HEK293T (cell line): ENCODE data around the gene PAIP2.

Source experiments
- CTCF ChIA-PET: fragments of 350-600 bp; formaldehyde crosslinking; extraction: SDS; loops from one replicate; lab custom pipeline; 2021; ENCODE audit warnings: antibody characterized with exemption, inconsistent platforms; lab: Yijun Ruan, JAX
- POLR2A ChIA-PET: fragments of 350-600 bp; formaldehyde crosslinking; extraction: SDS; loops from one replicate; lab custom pipeline; 2020; ENCODE audit warnings: antibody characterized with exemption, inconsistent platforms; lab: Yijun Ruan, JAX
- DNase-seq: peaks from one replicate; pipeline ENCODE4 v3.0.0; 2012; ENCODE audit warnings: mixed read lengths; ENCODE audit errors: extremely low spot score
- ARNT ChIP-seq: fragments of 450-650 bp; IDR thresholded peaks from 2 replicates; pipeline ENCODE4 v1.6.1; 2017; ENCODE audit warnings: mild to moderate bottlenecking
- BHLHE40 ChIP-seq: fragments of 450-650 bp; IDR thresholded peaks from 2 replicates; pipeline ENCODE4 v1.6.1; 2016; ENCODE audit warnings: mild to moderate bottlenecking, moderate library complexity, borderline replicate concordance
- CTBP1 ChIP-seq: fragments of 450-650 bp; IDR thresholded peaks from 2 replicates; pipeline ENCODE4 v1.6.1; 2016; ENCODE audit warnings: borderline replicate concordance
- ELF4 ChIP-seq: fragments of 450-650 bp; IDR thresholded peaks from 2 replicates; pipeline ENCODE4 v1.6.1; 2017; ENCODE audit warnings: antibody characterized with exemption
- FOXA1 ChIP-seq: fragments of 450-650 bp; IDR thresholded peaks from 2 replicates; pipeline ENCODE4 v1.6.1; 2016; ENCODE audit warnings: mild to moderate bottlenecking
- FOXK2 ChIP-seq: fragments of 450-650 bp; IDR thresholded peaks from 2 replicates; pipeline ENCODE4 v1.6.1; 2016; ENCODE audit warnings: mild to moderate bottlenecking
- FOXM1 ChIP-seq: fragments of 450-650 bp; IDR thresholded peaks from 2 replicates; pipeline ENCODE4 v1.6.1; 2017; ENCODE audit warnings: mild to moderate bottlenecking, borderline replicate concordance
- HDGF ChIP-seq: fragments of 450-650 bp; IDR thresholded peaks from 2 replicates; pipeline ENCODE4 v1.6.1; 2017; ENCODE audit warnings: antibody characterized with exemption, borderline replicate concordance
- L3MBTL2 ChIP-seq: fragments of 450-650 bp; conservative IDR thresholded peaks from 2 replicates; pipeline ENCODE4 v1.6.1; 2016; ENCODE audit warnings: mild to moderate bottlenecking
- LEF1 ChIP-seq: fragments of 450-650 bp; IDR thresholded peaks from 2 replicates; pipeline ENCODE4 v1.6.1; 2017; ENCODE audit warnings: mild to moderate bottlenecking, borderline replicate concordance
- NFRKB ChIP-seq: fragments of 450-650 bp; IDR thresholded peaks from 2 replicates; pipeline ENCODE4 v1.6.1; 2016; ENCODE audit warnings: mild to moderate bottlenecking, moderate library complexity
- SP1 ChIP-seq: fragments of 450-650 bp; IDR thresholded peaks from 2 replicates; pipeline ENCODE4 v1.6.1; 2017
- SUZ12 ChIP-seq: fragments of 450-650 bp; IDR thresholded peaks from 2 replicates; pipeline ENCODE4 v1.6.1; 2016; ENCODE audit warnings: mild to moderate bottlenecking
- TARDBP ChIP-seq: fragments of 450-650 bp; IDR thresholded peaks from 2 replicates; pipeline ENCODE4 v1.6.1; 2016
- ZNF384 ChIP-seq: fragments of 450-650 bp; IDR thresholded peaks from 2 replicates; pipeline ENCODE4 v1.6.1; 2016
- TF ChIP-seq, protein P1 (sequence below): fragments of 450-650 bp; IDR thresholded peaks from 2 replicates; pipeline ENCODE4 v1.6.1; 2016

PAIP2 gene

DNA sequence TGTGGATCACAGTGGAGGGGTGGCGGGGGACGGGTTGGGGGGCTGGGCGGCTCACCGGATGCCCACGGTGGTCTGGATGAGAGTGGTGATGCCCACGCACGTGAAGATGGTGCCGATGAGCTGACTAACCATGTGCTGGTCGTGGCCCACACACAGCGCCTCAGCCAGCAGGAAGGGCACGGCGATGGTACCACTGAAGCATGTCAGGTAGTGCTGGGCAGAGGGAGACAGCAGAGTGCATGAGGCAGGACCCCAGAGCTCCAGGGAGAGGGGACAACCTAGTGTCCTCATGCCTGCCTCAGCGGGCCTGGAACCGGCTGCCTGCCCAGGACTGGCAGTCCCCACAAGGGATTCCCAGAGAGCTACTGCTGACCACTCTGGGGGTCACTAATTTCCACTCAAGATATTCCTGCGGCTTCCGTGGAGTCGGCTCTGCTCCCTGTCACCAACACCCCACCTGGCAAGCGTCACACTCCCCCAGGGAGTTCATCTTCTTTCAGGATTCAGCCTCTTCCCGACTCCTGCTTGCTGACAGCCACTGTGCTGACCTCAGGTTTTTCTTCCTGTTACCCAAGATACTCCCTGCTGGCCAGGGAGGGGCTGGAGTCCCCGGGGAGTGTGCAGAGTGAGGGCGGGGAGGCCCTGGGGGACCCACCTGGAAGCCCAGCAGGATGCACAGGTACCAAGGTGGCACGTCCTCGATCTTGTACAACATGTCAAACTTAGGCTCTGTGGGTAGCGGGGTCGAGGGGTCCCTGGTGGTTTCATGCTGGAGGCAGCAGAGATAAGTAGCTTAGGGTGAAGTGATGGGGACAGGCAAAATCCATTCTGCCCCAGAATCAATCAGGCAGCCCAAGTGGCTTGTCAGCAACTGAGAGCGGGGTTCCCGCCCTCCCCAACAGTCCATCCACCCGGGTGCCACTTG, 40.4 kb downstream of the PAIP2 start:
- POLR2A ChIA-PET: interaction anchor here (0.6 to 1.6 kb wide), 3 partner anchors 40 to 766 kb away, joined by 3 to 6 read pairs (median 3); partner anchors contain the start of genes DNAJC18 and PAIP2
- TF ChIP-seq TARDBP (no peak), FOXK2 (no peak), CTBP1 (no peak), ELF4 (no peak), FOXM1 (no peak), ARNT (no peak), SP1 (no peak), NFRKB (no peak), FOXA1 (no peak), ZNF384 (no peak), BHLHE40 (no peak), HDGF (no peak), LEF1 (no peak), SUZ12 (no peak), L3MBTL2 (no peak)
- TF ChIP-seq, protein P1, sequence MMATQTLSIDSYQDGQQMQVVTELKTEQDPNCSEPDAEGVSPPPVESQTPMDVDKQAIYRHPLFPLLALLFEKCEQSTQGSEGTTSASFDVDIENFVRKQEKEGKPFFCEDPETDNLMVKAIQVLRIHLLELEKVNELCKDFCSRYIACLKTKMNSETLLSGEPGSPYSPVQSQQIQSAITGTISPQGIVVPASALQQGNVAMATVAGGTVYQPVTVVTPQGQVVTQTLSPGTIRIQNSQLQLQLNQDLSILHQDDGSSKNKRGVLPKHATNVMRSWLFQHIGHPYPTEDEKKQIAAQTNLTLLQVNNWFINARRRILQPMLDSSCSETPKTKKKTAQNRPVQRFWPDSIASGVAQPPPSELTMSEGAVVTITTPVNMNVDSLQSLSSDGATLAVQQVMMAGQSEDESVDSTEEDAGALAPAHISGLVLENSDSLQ: no peak
- CTCF ChIA-PET: no interaction called here
- no peak for DNase-seq

DNA sequence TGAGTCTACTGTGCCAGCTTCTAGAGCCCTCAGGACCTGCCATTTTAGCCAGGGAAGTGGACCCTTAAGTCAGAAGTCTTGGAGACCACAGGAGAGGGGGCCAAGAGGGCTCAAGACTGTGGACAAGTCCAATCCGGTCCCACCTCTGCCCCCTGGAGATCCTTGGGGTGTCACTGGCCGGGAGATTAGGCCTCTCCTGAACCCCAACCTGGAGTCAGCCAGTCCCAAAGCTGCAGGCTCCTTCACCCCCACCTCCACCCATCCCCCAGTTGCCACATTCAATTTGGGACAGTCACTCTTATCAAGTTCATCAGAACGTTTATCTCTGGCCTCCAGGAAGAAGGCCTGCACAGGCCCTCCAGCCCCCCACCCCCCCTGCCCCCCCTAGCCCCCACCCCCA, 41.2 kb downstream of the PAIP2 start:
- no peak for DNase-seq
- CTCF ChIA-PET: no interaction called here
- POLR2A ChIA-PET: interaction anchor here (1.2 kb wide), 1 partner anchor 56 kb away, joined by 3 read pairs; the partner anchor contains the start of gene DNAJC18
- TF ChIP-seq FOXA1 (no peak), ELF4 (no peak)

DNA sequence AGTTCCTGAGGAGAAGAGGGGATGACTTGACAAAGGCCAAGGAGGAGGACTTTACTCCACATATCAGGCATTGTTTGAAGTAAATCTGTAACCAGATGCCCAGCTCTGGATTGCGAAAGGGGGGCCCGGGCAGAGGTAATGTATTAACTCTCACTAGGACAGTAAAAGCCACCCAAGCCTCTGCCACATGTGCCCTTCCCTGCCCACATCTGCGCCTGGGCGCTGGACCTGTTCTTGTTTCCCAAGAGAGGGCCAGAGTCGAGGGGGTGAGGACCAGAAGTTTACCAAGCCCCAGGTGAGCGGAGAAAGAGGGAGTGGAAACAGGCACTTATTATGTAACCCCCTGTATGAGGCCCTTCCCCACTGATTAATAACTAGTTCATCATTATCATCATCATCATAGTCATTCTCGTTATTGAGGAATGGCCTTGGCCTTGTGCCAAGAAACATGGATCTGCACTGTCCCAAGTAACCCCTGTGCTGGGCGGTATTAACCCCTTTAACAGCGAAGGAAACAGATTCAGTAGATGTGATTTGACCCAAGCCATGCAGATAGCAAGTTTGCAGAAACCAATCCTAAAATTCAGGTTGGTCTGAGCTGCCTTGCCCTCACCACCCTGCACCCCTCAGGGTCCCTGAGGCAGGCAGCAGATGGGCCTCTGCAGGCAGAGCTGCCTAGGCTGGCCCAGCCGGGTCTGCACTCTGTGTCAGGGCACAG, 41.8 kb downstream of the PAIP2 start, which contains the start of gene SLC23A1:
SLC23A1 (minus strand) TSS at position 23 of the 718 bp plus-strand sequence. CDS start 44 bp downstream, outside the sequence.
- DNase-seq: no peak
- ChIA-PET CTCF (no interaction called here), POLR2A (interaction anchor here (1.2 kb wide), 1 partner anchor 56 kb away, joined by 3 read pairs; the partner anchor contains the start of gene DNAJC18)
- no peak for TF ChIP-seq CTBP1
- TF ChIP-seq FOXM1: no peak
- no peak for TF ChIP-seq LEF1
- TF ChIP-seq SP1: no peak
- TF ChIP-seq BHLHE40: no peak
- TF ChIP-seq, protein P1: no peak
- no peak for TF ChIP-seq ARNT
- no peak for TF ChIP-seq L3MBTL2
- no peak for TF ChIP-seq ELF4
- no peak for TF ChIP-seq NFRKB
- TF ChIP-seq FOXA1: no peak
- no peak for TF ChIP-seq FOXK2
- TF ChIP-seq ZNF384: no peak

DNA sequence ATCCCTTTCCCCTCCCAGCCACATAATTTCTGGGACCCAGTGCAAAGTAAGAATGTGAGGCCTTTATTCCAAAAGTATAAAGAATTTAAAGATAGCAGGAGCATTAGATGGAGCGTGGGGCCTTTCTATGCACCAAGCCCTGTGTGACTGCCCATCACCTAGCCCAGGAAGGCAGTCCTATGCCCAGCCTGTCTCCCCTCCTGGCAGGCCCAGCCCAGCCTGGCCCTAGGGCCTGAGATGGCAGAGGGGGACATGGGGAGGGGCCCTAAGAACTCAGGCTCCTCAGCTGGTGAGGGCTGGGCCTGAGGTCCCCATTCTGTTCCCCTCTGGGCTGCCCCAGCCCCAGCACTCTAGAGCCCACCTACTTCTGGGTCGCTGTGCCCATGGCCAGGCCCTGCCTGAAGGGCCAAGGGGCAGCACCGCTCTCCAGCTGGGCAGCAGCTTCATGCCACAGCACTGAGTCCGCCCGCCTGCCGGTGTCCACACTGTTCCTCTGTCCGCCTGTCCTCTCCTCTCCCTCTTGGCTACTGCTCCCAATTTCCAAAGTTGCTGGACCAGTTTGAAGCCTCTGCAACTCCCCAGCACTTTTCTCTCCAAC, 42.4 kb downstream of the PAIP2 start:
- ChIA-PET CTCF (no interaction called here), POLR2A (no interaction called here)
- no peak for DNase-seq
- TF ChIP-seq FOXA1: no peak
- no peak for TF ChIP-seq ZNF384
- TF ChIP-seq, protein P1: no peak
- TF ChIP-seq SUZ12: no peak
- TF ChIP-seq FOXK2: no peak
- no peak for TF ChIP-seq L3MBTL2

DNA sequence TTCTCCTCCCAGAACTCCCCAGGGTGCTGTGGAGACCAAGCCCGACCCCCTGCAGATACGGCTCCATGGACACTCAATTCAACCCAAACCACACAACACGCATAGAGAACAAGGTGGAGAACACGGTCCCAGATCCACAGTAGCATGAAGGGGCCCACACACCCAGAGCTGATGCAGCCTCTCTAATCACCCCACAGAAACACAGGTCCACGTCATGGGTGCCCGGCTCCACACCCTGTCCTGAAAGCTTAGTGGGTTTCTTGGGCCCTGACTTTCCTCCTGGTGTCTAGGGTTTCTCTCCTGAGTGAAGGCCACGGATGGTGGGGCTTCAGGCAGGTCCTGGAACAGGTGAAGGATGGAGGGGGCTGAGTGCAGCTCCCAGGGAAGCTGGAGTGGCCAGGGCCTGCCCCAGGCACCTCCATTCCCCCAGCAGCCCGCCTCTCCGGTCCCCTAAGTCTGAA, 43.0 kb downstream of the PAIP2 start:
- ChIA-PET CTCF (no interaction called here), POLR2A (no interaction called here)
- no peak for TF ChIP-seq CTBP1
- TF ChIP-seq TARDBP: no peak
- TF ChIP-seq FOXM1: no peak
- no peak for TF ChIP-seq FOXK2
- TF ChIP-seq SUZ12: no peak
- no peak for TF ChIP-seq L3MBTL2
- no peak for TF ChIP-seq BHLHE40
- no peak for TF ChIP-seq ZNF384
- DNase-seq: no peak
